ENCODE results near the gene KLHL12. TPM values are rescaled to one million over a fixed set of nuclear protein-coding genes. Genes with fewer than 3 reads are reported as not detected.

Gene KLHL12
- total RNA-seq: 10 to 100 TPM; 25.1 to 43.1 TPM

- DNase-seq (ENCODE audit: low spot score) (peak; percentile 96), ATAC-seq (peak; percentile 98 to 99)
- Mint-ChIP-seq H3K27me3 (peaks cover 5% of the 10 kb centered on the region in 2 donors), H3K9me3 (no peaks in the 10 kb centered on the region), H3K4me3 (peak within 1 kb of the TSS; percentile 94), H3K36me3 (no peaks in the 10 kb centered on the region), H3K4me1 (ENCODE audit: low read depth in 2 of 2) (peaks cover 7 to 10% of the 10 kb centered on the region in 2 donors), H3K27ac (peak within 1 kb of the TSS; percentile 87 to 91)
Observed at GRCh38 chr1:202926581-202927491, at the start of gene KLHL12. Gene KLHL12 (minus strand): TSS chr1:202927234. CDS start chr1:202925162, 2,072 bp downstream.

GRCh38 chr1:202976633-202977032 lies 49.6 kb upstream of the KLHL12 start:
- ATAC-seq (no peak), DNase-seq (ENCODE audit: low spot score) (no peak)
- no peaks in the 10 kb centered on the region for H3K36me3 Mint-ChIP-seq
- peaks cover 0 to 4% of the 10 kb centered on the region in 2 donors for H3K4me1 Mint-ChIP-seq (ENCODE audit: low read depth in 2 of 2)
- no peak overlapping the region for H3K4me3 Mint-ChIP-seq
- no peak overlapping the region for H3K27ac Mint-ChIP-seq
- H3K9me3 Mint-ChIP-seq: no peaks in the 10 kb centered on the region
- peaks cover 33 to 49% of the 10 kb centered on the region in 2 donors for H3K27me3 Mint-ChIP-seq

GRCh38 chr1:202974856-202975255 lies 47.8 kb upstream of the KLHL12 start:
- H3K4me3 Mint-ChIP-seq: no peak overlapping the region
- H3K9me3 Mint-ChIP-seq: no peaks in the 10 kb centered on the region
- DNase-seq (ENCODE audit: low spot score) (no peak), ATAC-seq (no peak)
- peaks cover 28 to 41% of the 10 kb centered on the region in 2 donors for H3K27me3 Mint-ChIP-seq
- H3K4me1 Mint-ChIP-seq (ENCODE audit: low read depth in 2 of 2): peaks cover 0 to 4% of the 10 kb centered on the region in 2 donors
- no peak overlapping the region for H3K27ac Mint-ChIP-seq
- H3K36me3 Mint-ChIP-seq: no peaks in the 10 kb centered on the region

GRCh38 chr1:202972046-202972445 lies 45.0 kb upstream of the KLHL12 start:
- no peaks in the 10 kb centered on the region for H3K9me3 Mint-ChIP-seq
- H3K27ac Mint-ChIP-seq: no peak overlapping the region
- ATAC-seq: no peak
- H3K4me1 Mint-ChIP-seq (ENCODE audit: low read depth in 2 of 2): peaks cover 17% of the 10 kb centered on the region in 2 donors
- DNase-seq (ENCODE audit: low spot score): no peak
- H3K36me3 Mint-ChIP-seq: no peaks in the 10 kb centered on the region
- H3K4me3 Mint-ChIP-seq: no peak overlapping the region
- peaks cover 9 to 19% of the 10 kb centered on the region in 2 donors for H3K27me3 Mint-ChIP-seq

GRCh38 chr1:202968895-202969295 lies 41.9 kb upstream of the KLHL12 start:
- Mint-ChIP-seq H3K36me3 (no peaks in the 10 kb centered on the region), H3K9me3 (no peaks in the 10 kb centered on the region), H3K4me1 (ENCODE audit: low read depth in 2 of 2) (peaks cover 17 to 25% of the 10 kb centered on the region in 2 donors), H3K27me3 (no peaks in the 10 kb centered on the region), H3K4me3 (peak overlapping the region; percentile 22), H3K27ac (no peak overlapping the region)
- DNase-seq (ENCODE audit: low spot score): no peak
- no peak for ATAC-seq

- peak overlapping the region; percentile 71 to 75 for H3K27ac Mint-ChIP-seq
- H3K9me3 Mint-ChIP-seq: no peaks in the 10 kb centered on the region
- H3K4me3 Mint-ChIP-seq: peak overlapping the region; percentile 89
- peaks cover 17 to 25% of the 10 kb centered on the region in 2 donors for H3K4me1 Mint-ChIP-seq (ENCODE audit: low read depth in 2 of 2)
- no peak for DNase-seq (ENCODE audit: low spot score)
- ATAC-seq: no peak
- H3K27me3 Mint-ChIP-seq: no peaks in the 10 kb centered on the region
- H3K36me3 Mint-ChIP-seq: no peaks in the 10 kb centered on the region
Observed at GRCh38 chr1:202968351-202968750, 41.3 kb upstream of the KLHL12 start.

- peak in 1 of 2 donors; percentile 34 for ATAC-seq
- no peaks in the 10 kb centered on the region for H3K9me3 Mint-ChIP-seq
- peaks cover 17 to 25% of the 10 kb centered on the region in 2 donors for H3K4me1 Mint-ChIP-seq (ENCODE audit: low read depth in 2 of 2)
Observed at GRCh38 chr1:202967684-202968281, 40.7 kb upstream of the KLHL12 start.

GRCh38 chr1:202966006-202966898 lies 39.2 kb upstream of the KLHL12 start:
- no peaks in the 10 kb centered on the region for H3K36me3 Mint-ChIP-seq
- peaks cover 17 to 25% of the 10 kb centered on the region in 2 donors for H3K4me1 Mint-ChIP-seq (ENCODE audit: low read depth in 2 of 2)
- peak overlapping the region; percentile 32 to 80 for H3K27ac Mint-ChIP-seq
- H3K4me3 Mint-ChIP-seq: peak overlapping the region; percentile 89
- H3K27me3 Mint-ChIP-seq: no peaks in the 10 kb centered on the region
- ATAC-seq (no peak), DNase-seq (ENCODE audit: low spot score) (peak; percentile 63)
- no peaks in the 10 kb centered on the region for H3K9me3 Mint-ChIP-seq

More at GRCh38 chr1:202967684-202968281, 40.7 kb upstream of the KLHL12 start:
- Mint-ChIP-seq H3K27ac (peak overlapping the region; percentile 71 to 75), H3K36me3 (no peaks in the 10 kb centered on the region), H3K27me3 (no peaks in the 10 kb centered on the region), H3K4me3 (peak overlapping the region; percentile 89)
- DNase-seq (ENCODE audit: low spot score): no peak

- peak overlapping the region in 1 of 2 donors; percentile 80 for H3K27ac Mint-ChIP-seq
- no peak for ATAC-seq
Observed at GRCh38 chr1:202965422-202965821, 38.4 kb upstream of the KLHL12 start.

GRCh38 chr1:202964791-202965410 lies 37.9 kb upstream of the KLHL12 start:
- Mint-ChIP-seq H3K4me1 (ENCODE audit: low read depth in 2 of 2) (peaks cover 17 to 25% of the 10 kb centered on the region in 2 donors), H3K9me3 (no peaks in the 10 kb centered on the region), H3K36me3 (no peaks in the 10 kb centered on the region), H3K4me3 (peak overlapping the region; percentile 36), H3K27ac (no peak overlapping the region), H3K27me3 (no peaks in the 10 kb centered on the region)
- DNase-seq (ENCODE audit: low spot score) (no peak), ATAC-seq (no peak)

More at GRCh38 chr1:202965422-202965821, 38.4 kb upstream of the KLHL12 start:
- Mint-ChIP-seq H3K27me3 (no peaks in the 10 kb centered on the region), H3K4me1 (ENCODE audit: low read depth in 2 of 2) (peaks cover 17 to 25% of the 10 kb centered on the region in 2 donors), H3K9me3 (no peaks in the 10 kb centered on the region), H3K4me3 (peak overlapping the region; percentile 89), H3K36me3 (no peaks in the 10 kb centered on the region)
- DNase-seq (ENCODE audit: low spot score): no peak

- ATAC-seq (no peak), DNase-seq (ENCODE audit: low spot score) (no peak)
- Mint-ChIP-seq H3K9me3 (no peaks in the 10 kb centered on the region), H3K36me3 (no peaks in the 10 kb centered on the region), H3K27ac (no peak overlapping the region), H3K27me3 (no peaks in the 10 kb centered on the region), H3K4me3 (no peak overlapping the region), H3K4me1 (ENCODE audit: low read depth in 2 of 2) (peaks cover 20 to 26% of the 10 kb centered on the region in 2 donors)
Observed at GRCh38 chr1:202961220-202961880, 34.3 kb upstream of the KLHL12 start.

GRCh38 chr1:202959276-202959620 lies 32.2 kb upstream of the KLHL12 start:
- peak overlapping the region; percentile 85 for H3K4me3 Mint-ChIP-seq

More at GRCh38 chr1:202959276-202959620, 32.2 kb upstream of the KLHL12 start:
- Mint-ChIP-seq H3K27ac (peak overlapping the region in 1 of 2 donors; percentile 84), H3K9me3 (no peaks in the 10 kb centered on the region), H3K36me3 (no peaks in the 10 kb centered on the region), H3K27me3 (no peaks in the 10 kb centered on the region), H3K4me1 (ENCODE audit: low read depth in 2 of 2) (peaks cover 20 to 25% of the 10 kb centered on the region in 2 donors)
- DNase-seq (ENCODE audit: low spot score): no peak
- ATAC-seq: no peak
